ENCODE results near the gene PRKAG2.

DNA sequence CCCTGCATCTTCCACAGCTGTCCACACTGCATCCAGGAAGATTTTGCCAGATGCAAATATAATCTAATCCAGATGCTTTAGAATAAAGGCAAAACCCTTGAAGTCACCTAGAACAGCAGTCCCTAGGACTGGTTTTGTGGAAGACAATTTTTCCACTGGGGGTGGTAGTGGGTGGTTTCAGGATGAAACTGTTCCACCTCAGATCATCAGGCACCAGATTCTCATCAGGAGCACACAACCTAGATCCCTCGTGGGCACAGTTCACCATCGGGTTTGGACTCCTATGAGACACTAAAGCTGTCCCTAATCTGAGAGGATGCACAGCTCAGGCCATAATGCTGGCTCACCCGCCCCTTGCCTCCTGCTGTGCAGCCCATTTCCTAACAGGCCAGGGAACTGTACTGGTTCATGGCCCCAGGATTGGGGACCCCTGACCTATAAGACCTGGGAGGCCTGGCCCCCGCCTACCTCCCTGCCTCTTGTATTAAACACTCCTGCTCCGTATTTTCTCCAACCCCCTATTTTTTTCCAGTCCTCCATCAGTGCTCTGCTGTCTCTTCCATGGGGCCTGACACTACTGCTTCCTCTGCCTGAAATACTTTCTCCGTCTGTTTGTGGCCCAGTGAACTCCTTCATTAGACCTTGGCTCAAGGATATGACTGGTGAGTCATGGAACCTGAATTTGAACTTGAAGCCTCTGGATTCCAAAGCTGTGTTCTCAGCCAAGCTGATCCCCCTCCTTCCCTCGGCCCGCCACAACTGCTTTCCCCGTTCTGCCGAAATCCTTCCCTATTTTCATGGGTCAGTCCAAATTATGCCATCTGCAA, 277.3 kb downstream of the PRKAG2 start:
- TF ChIP-seq, protein P1, sequence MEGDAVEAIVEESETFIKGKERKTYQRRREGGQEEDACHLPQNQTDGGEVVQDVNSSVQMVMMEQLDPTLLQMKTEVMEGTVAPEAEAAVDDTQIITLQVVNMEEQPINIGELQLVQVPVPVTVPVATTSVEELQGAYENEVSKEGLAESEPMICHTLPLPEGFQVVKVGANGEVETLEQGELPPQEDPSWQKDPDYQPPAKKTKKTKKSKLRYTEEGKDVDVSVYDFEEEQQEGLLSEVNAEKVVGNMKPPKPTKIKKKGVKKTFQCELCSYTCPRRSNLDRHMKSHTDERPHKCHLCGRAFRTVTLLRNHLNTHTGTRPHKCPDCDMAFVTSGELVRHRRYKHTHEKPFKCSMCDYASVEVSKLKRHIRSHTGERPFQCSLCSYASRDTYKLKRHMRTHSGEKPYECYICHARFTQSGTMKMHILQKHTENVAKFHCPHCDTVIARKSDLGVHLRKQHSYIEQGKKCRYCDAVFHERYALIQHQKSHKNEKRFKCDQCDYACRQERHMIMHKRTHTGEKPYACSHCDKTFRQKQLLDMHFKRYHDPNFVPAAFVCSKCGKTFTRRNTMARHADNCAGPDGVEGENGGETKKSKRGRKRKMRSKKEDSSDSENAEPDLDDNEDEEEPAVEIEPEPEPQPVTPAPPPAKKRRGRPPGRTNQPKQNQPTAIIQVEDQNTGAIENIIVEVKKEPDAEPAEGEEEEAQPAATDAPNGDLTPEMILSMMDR (IDR thresholded peaks at IDR 0.05) = no peak
- TF ChIP-seq ZFX (IDR thresholded peaks at IDR 0.05; ENCODE audit: borderline replicate concordance) = no peak
